ENCODE results near the gene PYY.
"Not testable (repeated sequence)": the region's sequence is repeated elsewhere in the genome, so short reads cannot be mapped to it uniquely, and the experiment has no call there.

DNA sequence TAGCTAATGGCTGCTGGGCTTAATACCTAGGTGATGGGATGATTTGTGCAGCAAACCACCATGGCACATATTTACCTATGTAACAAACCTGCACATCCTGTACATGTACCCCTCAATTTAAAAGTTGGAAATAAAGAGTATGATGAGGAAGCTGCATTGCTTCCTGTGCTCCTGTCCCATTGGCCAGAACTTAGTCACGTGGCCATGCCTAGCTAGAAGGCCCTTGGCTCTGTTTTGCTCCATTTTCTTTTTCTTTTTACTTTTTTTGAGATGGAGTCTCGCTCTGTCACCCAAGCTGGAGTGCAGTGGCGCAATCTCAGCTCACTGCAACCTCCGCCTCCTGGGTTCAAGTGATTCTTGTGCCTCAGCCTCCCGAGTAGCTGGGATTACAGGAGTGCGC lies 7.6 kb upstream of the PYY start:
- not testable (repeated sequence) for TF ChIP-seq CTCF (IDR thresholded peaks at IDR 0.05; ENCODE audit: low read length); EZH2phosphoT487 (IDR thresholded peaks at IDR 0.05; ENCODE audit: low read length); EZH2 (optimal IDR thresholded peaks at IDR 0.05; ENCODE audit: low read depth, low read length)
